ENCODE results near the gene CXCL6.

The CXCL6 gene

GRCh38 chr4:73836373-73837279 is at the start of gene CXCL6:
TSS of gene CXCL6 (plus strand) at chr4:73836678. CDS start at chr4:73836751, 73 bp downstream.
- peak; percentile 76 for DNase-seq

- DNase-seq: no peak
Observed at GRCh38 chr4:73788411-73788810, 48.1 kb upstream of the CXCL6 start.

- DNase-seq: no peak
Observed at GRCh38 chr4:73798842-73799241, 37.6 kb upstream of the CXCL6 start.

GRCh38 chr4:73800206-73800605 is 36.3 kb upstream of the CXCL6 start:
- no peak for DNase-seq

- no peak for DNase-seq
Observed at GRCh38 chr4:73801692-73802091, 34.8 kb upstream of the CXCL6 start.

- no peak for DNase-seq
Observed at GRCh38 chr4:73803213-73803612, 33.3 kb upstream of the CXCL6 start.

- no peak for DNase-seq
Observed at GRCh38 chr4:73810191-73810590, 26.3 kb upstream of the CXCL6 start.

GRCh38 chr4:73811841-73812240 is 24.6 kb upstream of the CXCL6 start:
- no peak for DNase-seq

GRCh38 chr4:73814679-73815078 is 21.8 kb upstream of the CXCL6 start:
- DNase-seq: no peak

GRCh38 chr4:73815145-73815544 is 21.3 kb upstream of the CXCL6 start:
- no peak for DNase-seq

GRCh38 chr4:73816814-73817213 is 19.7 kb upstream of the CXCL6 start:
- no peak for DNase-seq

- no peak for DNase-seq
Observed at GRCh38 chr4:73817341-73817740, 19.1 kb upstream of the CXCL6 start.

GRCh38 chr4:73821325-73821724 is 15.2 kb upstream of the CXCL6 start:
- DNase-seq: no peak

- no peak for DNase-seq
Observed at GRCh38 chr4:73822389-73822788, 14.1 kb upstream of the CXCL6 start.

- no peak for DNase-seq
Observed at GRCh38 chr4:73822812-73823504, 13.5 kb upstream of the CXCL6 start.

GRCh38 chr4:73823760-73824159 is 12.7 kb upstream of the CXCL6 start:
- DNase-seq: no peak

- DNase-seq: no peak
Observed at GRCh38 chr4:73828956-73829355, 7.5 kb upstream of the CXCL6 start.

- DNase-seq: no peak
Observed at GRCh38 chr4:73831569-73831968, 4.9 kb upstream of the CXCL6 start.

GRCh38 chr4:73832651-73833237 is 3.7 kb upstream of the CXCL6 start:
- DNase-seq: no peak

- DNase-seq: no peak
Observed at GRCh38 chr4:73839071-73839470, 2.6 kb downstream of the CXCL6 start.

GRCh38 chr4:73839715-73840114 is 3.2 kb downstream of the CXCL6 start:
- no peak for DNase-seq

GRCh38 chr4:73841243-73841925 is 4.9 kb downstream of the CXCL6 start:
- no peak for DNase-seq

- no peak for DNase-seq
Observed at GRCh38 chr4:73842696-73843095, 6.2 kb downstream of the CXCL6 start.
